Myocyte (in vitro differentiated cells): ENCODE results near the gene ZFYVE27. TPM values are rescaled to one million over a fixed set of nuclear protein-coding genes. Genes with fewer than 3 reads are reported as not detected.
"Not testable (repeated sequence)": the region's sequence is repeated elsewhere in the genome, so short reads cannot be mapped to it uniquely, and the experiment has no call there.

Experiments
- DNase-seq: peaks from one replicate; pipeline ENCODE4 v3.0.0-alpha.2; 2012; ENCODE audit warnings: low read depth
- polyA plus RNA-seq: library from polyadenylated mRNA; unstranded; fragments of >200 nt; gene quantifications from one replicate; pipeline ENCODE4 v1.2.1, GENCODE V29; 2012; ENCODE audit warnings: missing spikeins
- total RNA-seq: library from RNA; depleted of rRNA; stranded (reverse); fragments of >200 nt; gene quantifications from 2 replicates; pipeline ENCODE4 v1.2.3, GENCODE V29; 2014

Gene ZFYVE27
- total RNA-seq = 25.5 and 30.5 TPM in 2 replicates
- polyA plus RNA-seq = 33.5 TPM

- peak; percentile 95 for DNase-seq
Observed at GRCh38 chr10:97736902-97737769, at the start of gene ZFYVE27. Gene ZFYVE27 (plus strand): TSS chr10:97737128. CDS start chr10:97738478, 1,350 bp downstream.

- DNase-seq = peak; percentile 38
Observed at GRCh38 chr10:97687785-97688781, 48.8 kb upstream of the ZFYVE27 start.

DNA sequence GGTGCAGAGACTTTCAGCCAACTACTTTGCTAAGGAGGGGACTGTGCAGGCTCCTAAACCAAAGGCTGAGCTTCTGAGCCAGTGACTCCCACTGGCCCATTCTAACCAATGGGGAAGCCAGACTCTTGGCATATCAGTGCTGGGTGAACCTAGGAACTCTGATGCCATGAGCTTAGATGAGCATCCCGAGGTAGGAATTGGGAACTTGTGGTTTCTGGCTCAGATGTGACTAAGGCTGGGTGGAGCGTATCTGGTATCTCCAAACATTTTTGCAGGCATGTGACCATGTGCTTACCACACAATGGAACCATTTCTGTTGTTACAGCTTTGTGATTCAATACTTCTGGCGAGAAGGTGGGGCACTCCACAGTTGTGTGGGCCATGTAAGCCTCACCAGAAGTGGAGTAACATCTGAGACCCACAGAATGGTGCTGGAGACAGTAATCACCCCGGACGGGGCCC, 47.3 kb upstream of the ZFYVE27 start:
- peak; percentile 99 for DNase-seq

GRCh38 chr10:97690133-97690532, 46.8 kb upstream of the ZFYVE27 start:
- DNase-seq = no peak

DNA sequence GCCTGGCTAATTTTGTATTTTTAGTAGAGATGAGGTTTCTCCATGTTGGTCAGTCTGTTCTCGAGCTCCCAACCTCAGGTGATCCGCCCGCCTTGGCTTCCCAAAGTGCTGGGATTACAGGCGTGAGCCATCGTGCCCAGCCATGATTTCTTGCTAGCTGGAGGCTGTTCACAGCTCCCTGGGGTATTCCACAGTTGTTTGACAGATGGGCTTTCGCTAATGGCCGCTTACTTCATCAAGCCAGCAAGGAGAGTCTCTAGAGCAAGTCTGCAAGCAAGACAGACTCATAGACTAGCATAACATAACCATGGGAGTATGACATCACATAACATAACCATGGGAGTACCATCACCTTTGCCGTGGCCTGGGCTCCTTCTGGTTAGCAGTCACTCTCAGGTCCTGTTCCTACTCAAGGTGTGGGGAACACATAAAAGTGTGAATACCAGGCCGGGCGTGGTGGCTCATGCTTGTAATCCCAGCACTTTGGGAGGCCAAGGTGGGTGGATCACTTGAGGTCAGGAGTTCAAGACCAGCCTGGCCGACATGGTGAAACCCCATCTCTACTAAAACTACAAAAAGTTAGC, 38.8 kb upstream of the ZFYVE27 start:
- not testable (repeated sequence) for DNase-seq

DNA sequence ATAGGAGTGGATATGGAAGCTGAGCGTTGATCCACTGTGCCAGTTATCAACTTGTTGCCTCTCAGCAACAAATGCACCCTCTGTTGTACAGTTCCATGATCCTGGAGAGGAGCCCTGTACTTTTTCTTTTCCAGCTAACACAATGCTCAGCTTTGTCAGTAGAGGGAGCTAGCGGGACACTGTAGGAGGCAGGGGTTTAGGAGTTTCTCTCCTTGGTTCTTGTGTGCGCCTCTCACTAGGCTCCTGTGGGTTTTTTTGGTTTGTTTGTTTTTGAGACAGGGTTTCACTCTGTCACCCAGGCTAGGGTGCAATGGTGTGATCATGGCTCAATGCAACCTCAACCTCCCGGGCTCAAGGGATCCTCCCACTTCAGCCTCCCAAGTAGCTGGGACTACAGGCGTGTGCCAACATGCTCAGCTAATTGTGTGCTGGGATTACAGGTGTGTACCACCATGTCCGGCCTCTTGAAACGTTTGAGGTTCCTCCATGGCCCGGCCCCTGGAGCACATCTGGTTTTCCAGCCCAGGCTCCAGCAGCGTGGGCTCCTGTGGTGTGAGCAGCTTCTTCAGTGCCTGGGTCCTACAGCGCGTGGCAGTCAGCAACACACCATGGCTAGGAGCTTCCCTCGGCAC, 35.4 kb upstream of the ZFYVE27 start:
- DNase-seq = peak; percentile 86

DNA sequence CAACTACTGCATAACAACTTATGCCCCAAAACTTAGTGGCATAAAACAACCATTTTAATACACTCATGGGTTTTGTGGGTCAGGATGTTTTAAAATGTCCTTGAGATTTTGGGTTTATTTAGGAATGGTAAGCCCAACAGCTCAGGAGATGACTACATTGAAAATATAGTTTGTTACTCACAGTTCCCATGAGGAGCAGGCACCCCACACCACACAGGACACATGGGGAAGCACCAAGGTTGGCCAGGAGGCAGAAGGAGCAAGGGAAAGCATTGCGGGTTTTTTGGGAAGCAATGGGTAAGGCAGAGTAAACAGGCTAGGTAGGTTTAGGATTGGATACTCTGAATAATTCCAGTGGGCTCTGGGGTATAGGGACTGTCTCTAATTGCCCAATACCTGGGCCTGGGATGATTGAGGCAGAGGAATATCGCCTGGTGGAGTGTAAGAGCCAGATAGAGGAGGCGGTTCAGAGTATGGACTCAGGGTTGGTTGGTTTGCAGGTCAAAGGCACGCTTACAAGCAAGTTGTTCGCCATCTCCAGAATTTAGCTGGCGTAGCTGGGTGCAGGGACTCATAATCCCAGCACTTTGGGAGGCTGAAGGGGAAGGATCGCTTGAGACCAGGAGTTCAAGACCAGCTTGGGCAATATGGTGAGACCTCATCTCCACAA, 33.4 kb upstream of the ZFYVE27 start:
- DNase-seq = no peak

DNA sequence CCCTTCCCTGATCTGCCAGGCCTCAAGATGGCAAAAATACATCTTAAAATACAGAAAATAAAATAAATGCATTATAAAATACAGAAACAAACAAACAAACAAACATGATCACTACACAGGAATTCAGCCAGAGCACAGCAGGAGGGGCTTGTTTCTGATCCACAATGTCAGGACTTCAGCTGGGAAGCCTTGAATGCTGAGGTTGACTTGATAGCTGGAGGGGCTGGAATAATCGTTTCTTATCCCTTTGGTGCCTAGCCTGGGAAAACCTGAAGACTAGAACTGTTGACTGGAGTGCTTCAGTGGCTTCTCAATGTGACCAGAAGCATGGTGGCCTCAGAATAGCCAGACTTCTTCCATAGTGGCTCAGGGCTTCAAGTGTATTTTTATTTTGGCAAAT, 32.6 kb upstream of the ZFYVE27 start:
- no peak for DNase-seq

- no peak for DNase-seq
Observed at GRCh38 chr10:97705006-97705670, 31.8 kb upstream of the ZFYVE27 start.

- no peak for DNase-seq
Observed at GRCh38 chr10:97707134-97707861, 29.6 kb upstream of the ZFYVE27 start.

DNA sequence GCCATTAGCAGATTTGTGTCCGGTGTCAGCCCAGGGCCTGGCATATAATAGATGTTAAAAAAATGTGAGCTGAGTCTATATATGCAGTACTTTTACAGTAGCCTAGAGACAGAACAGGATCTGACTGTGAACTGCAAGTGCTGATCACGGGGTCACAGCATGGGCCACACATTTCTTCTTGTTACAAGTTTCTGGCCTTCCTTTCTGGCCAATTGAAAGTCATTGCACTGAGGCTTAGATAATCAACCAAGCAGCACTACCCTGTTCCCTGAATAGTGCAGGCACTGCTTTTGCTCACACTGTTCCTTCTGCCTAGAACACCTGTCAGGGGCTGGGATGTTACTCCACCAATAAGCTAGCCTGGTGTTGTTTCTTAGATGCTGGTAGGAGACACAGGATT, 28.8 kb upstream of the ZFYVE27 start:
- DNase-seq = no peak

DNA sequence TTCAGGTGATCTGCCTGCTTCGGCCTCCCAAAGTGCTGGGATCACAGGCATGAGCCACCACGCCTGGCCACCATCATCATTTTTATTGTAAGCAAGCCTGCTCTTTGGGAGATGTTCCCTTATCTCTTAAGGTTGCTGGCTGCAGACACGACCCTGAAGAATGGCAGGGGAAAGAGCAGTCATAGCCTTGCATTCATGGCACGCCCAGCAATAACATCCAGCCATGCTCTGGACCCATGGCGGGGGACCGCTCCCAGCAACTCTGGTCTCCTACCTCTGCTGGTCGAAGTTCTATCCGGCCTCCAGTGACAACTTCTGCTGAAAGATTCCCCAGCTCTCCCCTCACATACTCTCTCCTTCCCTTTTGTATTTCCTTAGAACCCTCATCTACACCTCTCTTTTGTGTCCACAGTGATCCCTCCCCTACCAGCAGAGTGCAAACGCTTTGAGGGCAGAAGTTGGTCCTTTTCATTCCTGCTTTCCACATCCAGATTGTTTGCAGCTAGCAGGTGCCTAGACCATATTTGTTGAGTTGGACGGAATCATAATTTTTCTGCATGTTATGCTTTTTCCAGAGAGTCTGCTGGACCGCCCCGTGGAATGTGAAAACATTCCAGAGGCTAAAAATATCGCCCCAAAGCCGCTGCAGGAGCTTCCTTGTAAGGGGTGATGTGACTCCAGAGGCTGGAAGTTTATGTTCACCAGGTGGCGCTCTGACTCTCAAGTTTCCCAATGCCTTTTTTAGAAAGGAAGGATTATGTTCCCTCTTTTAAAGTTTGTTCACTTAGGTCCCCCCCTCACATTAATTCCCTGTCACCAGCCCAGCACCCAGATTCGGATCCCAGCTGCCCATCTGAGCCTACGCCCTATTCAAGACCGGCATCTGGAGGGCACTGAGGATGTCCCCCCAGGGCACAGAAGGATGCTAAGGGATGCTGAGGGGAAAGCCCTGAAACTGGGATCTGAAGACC, 27.7 kb upstream of the ZFYVE27 start:
- peak; percentile 89 for DNase-seq

DNA sequence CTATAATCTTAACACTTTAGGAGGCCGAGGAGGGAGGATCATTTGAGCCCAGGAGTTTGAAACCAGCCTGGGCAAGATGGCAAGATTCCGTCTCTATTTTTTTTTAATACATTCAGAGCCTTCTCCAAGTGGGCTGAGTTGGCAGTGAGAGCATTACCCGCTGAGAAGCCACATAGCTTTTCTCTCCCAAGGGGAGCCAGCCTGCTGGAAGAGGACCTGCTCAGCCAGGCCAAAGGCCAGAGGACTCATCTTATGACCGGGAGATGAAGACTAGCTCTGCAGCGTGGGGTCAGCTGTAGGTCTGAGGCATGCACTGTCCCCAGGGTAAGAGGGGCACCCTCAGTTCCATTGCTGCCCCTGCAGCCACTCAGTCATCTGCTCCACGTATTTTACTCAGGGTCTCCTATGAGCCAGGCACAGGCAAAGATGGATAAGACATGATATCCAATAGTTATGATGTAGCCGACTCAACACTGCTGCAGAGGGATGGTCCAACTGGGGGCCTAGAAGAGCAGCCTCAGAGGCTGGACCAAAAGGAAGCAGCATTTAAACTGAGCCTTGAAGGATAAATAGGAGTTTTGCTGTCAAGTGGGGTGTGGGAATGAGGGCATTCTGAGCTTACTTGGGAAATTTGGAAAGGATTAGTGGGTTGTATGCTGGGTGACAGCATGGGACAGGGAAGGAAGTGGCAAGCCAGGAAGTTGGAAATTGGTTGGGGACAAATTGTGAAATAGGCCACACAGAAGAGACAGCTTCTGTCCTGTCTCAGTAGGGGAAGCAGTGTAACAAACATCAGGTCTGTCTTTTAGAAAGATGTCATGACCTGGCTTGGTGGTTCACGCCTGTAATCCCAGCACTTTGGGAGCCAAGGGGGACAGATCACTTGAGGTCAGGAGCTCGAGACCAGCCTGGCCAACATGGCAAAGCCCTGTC, 25.0 kb upstream of the ZFYVE27 start:
- DNase-seq = no peak

- DNase-seq = peak; percentile 83
Observed at GRCh38 chr10:97713339-97713825, 23.5 kb upstream of the ZFYVE27 start, which contains the start of gene MARVELD1. Gene MARVELD1 (plus strand): TSS chr10:97713730. CDS start chr10:97713877, 147 bp downstream.

DNA sequence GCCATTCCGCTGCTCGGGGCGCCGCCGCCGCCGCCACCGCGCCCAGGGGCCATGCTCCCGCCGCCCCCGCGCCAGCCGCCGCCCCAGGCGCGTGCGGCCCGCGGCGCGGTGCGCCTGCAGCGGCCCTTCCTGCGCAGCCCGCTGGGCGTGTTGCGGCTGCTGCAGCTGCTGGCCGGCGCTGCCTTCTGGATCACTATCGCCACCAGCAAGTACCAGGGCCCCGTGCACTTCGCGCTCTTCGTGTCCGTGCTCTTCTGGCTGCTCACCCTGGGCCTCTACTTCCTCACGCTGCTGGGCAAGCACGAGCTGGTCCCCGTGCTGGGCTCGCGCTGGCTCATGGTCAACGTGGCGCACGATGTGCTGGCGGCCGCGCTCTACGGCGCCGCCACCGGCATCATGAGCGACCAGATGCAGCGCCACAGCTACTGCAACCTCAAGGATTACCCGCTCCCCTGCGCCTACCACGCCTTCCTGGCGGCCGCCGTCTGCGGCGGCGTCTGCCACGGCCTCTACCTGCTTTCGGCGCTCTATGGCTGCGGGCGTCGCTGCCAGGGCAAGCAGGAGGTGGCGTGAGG, 23.0 kb upstream of the ZFYVE27 start:
- peak; percentile 81 for DNase-seq
